A549 (cell line): ENCODE data around the gene C12orf42.

Experiments used
- CHD2 ChIP-seq: fragments of 150-350 bp; IDR thresholded peaks from 2 replicates; pipeline ENCODE4 v1.6.1; 2014; ENCODE audit warnings: low read length; ENCODE audit not compliant: partially characterized antibody
- JUN ChIP-seq, 2 experiments: fragments of >200 bp; sonication (Bioruptor Twin); formaldehyde crosslinking; IDR thresholded peaks; 2 replicates in 1 of 2; 3 replicates in 1 of 2; pipeline ENCODE4 v1.6.1; 2016 to 2017
- KDM1A ChIP-seq: fragments of 200-600 bp; sonication (generic); IDR thresholded peaks from 2 replicates; pipeline ENCODE4 v1.6.1; 2016; ENCODE audit warnings: low read depth, mild to moderate bottlenecking
- TF ChIP-seq, protein P1 (sequence below): fragments of 250-450 bp; sonication (Bioruptor Pico); IDR thresholded peaks from 2 replicates; pipeline ENCODE4 v1.5.0; 2021; ENCODE audit warnings: mild to moderate bottlenecking, moderate library complexity, borderline replicate concordance

DNA sequence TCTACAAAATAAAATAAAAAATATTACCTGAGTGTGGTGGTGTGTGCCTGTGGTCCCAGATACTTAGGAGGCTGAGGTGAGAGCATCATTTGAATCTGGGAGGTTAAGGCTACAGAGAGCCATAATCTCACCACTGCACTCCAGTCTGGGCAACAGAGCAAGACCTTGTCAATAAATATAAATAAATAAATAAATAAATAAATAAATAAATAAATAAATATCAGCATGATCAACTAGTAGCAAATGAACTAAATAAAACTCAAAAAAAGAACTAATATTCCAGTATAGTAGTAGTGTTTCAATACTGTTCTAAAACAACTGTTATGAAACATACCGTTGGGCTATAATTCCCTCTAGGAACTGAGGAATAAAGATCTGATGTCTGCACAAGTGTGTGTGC lies 74.4 kb downstream of the C12orf42 start:
- TF ChIP-seq KDM1A (no peak), CHD2 (no peak), JUN (IDR thresholded peaks at IDR 0.05) (no peak)
- TF ChIP-seq, protein P1, sequence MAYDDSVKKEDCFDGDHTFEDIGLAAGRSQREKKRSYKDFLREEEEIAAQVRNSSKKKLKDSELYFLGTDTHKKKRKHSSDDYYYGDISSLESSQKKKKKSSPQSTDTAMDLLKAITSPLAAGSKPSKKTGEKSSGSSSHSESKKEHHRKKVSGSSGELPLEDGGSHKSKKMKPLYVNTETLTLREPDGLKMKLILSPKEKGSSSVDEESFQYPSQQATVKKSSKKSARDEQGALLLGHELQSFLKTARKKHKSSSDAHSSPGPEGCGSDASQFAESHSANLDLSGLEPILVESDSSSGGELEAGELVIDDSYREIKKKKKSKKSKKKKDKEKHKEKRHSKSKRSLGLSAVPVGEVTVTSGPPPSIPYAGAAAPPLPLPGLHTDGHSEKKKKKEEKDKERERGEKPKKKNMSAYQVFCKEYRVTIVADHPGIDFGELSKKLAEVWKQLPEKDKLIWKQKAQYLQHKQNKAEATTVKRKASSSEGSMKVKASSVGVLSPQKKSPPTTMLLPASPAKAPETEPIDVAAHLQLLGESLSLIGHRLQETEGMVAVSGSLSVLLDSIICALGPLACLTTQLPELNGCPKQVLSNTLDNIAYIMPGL (CRISPR knock-in tag), result no peak
